GM21619 (cell line): ENCODE measurements around the gene CCDC184.
A peak's percentile ranks its signal among the peaks of the same experiment; 100 is the strongest.
"Not testable (repeated sequence)": the region's sequence is repeated elsewhere in the genome, so short reads cannot be mapped to it uniquely, and the experiment has no call there.

ENCODE experiments used
- ATAC-seq: cut with Tn5 transposase; IDR thresholded peaks from one replicate; pipeline ENCODE4 v1.9.1; 2021; ENCODE audit not compliant: unreplicated experiment

Gene CCDC184

GRCh38 chr12:48183091-48183875, at the start of gene CCDC184:
Gene CCDC184 (plus strand): TSS chr12:48183644. CDS start chr12:48184123, 479 bp downstream.
- ATAC-seq, result peak; percentile 77

GRCh38 chr12:48135027-48135426, 48.4 kb upstream of the CCDC184 start:
- no peak for ATAC-seq

GRCh38 chr12:48142818-48143674, 40.4 kb upstream of the CCDC184 start:
- no peak for ATAC-seq

DNA sequence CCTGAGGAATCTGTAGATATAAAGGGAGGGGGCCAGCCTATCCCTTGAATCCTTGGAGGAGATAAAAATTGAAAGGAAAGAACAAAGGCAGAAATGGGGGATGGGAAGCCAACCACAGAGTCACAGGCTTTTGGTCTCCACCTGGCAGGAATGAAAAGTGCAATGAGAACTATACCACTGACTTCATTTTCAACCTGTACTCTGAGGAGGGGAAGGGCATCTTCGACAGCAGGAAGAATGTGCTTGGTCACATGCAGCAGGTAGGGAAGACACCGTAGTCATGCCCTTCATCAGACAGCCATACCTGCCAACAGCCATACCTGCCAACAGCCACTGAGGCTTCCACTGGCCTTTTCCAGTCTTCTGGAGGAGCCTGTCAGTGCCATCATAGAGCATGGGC, 39.5 kb upstream of the CCDC184 start:
- ATAC-seq, result no peak

GRCh38 chr12:48145981-48146380, 37.5 kb upstream of the CCDC184 start:
- no peak for ATAC-seq

DNA sequence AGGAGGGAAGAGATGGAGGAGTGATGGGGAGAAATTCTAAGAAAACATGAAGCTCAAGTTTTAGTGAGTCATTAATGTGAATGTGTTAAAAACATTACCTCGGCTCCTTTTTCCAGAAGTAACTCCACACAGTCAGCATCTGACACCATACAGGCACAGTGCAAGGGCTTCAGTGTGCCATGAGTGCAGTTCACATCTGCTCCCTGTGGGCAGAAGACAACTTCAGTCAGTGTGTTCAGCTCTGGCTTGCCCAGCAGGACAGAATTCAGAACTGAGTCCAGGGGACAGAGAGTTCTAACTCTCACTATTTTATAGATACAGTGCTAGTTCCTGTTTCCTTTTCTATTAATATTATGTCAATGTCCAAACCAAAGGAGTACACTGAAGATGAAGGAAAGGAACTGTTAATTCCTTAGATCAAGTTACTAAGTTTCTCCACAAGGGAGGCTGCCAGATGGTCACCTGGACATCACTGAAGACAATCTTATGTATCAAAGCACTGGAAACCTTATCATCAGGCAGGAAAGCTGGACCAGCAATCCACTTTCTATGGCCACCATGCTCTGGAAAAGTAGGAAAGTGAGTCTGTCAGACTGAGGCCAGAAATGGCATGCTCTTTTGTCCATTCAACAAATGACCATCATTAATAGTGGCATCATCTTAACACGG, 32.2 kb upstream of the CCDC184 start:
- ATAC-seq, result no peak

GRCh38 chr12:48155786-48156185, 27.7 kb upstream of the CCDC184 start:
- ATAC-seq, result not testable (repeated sequence)

- ATAC-seq, result no peak
Measured at GRCh38 chr12:48156652-48157017, 26.8 kb upstream of the CCDC184 start.

DNA sequence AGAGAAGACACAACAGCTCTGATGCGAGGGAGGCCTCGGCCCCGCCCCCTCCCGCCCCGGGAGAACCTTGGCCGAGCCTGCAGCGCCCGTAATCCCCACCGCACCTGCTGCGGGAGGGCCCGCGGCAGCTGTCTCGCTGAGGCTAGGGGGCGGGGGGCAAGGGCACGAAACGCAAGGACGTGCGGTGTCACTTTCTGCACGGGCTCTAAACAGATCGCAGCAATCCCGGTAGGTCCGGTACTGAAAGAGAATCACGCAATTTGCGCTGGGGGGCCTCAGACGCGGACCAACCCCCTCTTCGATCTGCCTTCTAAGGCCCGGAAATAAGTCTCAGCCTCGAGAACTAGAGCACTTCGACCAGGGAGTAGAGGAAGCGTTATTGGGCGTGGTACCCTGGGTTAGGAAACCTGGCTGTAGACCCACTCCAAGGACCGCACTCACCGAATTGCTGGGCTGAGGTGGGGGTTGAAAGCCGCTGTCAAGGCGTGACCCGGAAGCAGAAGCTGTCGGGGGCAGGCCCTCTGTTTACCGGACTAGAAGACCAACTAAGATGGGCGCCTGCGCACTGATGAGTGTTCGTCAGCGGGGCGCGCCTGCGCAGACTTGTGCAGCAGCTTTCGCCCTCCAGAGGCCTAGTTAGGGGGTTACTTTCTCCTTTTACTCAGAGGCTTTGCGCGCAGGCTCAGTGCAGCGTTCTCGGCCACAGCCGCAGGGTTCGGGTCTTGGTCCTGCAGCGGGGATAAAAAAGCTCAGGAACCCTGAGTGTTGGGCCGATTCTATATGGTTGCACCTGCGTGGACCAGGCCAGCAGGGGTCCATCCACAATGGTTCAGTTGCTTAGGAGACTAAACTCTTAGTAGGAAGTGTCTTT, 26.2 kb upstream of the CCDC184 start, which contains the start of gene ASB8:
Gene ASB8 (minus strand): TSS at position 498 of the 871 bp plus-strand sequence. CDS start 4,019 bp downstream, outside the sequence.
- ATAC-seq, result peak; percentile 85

- no peak for ATAC-seq
Measured at GRCh38 chr12:48157889-48158370, 25.5 kb upstream of the CCDC184 start.

- ATAC-seq, result no peak
Measured at GRCh38 chr12:48160046-48160445, 23.4 kb upstream of the CCDC184 start.

GRCh38 chr12:48160807-48161206, 22.6 kb upstream of the CCDC184 start:
- ATAC-seq, result no peak

GRCh38 chr12:48163150-48163747, 20.2 kb upstream of the CCDC184 start:
- no peak for ATAC-seq

- no peak for ATAC-seq
Measured at GRCh38 chr12:48164451-48164850, 19.0 kb upstream of the CCDC184 start.

DNA sequence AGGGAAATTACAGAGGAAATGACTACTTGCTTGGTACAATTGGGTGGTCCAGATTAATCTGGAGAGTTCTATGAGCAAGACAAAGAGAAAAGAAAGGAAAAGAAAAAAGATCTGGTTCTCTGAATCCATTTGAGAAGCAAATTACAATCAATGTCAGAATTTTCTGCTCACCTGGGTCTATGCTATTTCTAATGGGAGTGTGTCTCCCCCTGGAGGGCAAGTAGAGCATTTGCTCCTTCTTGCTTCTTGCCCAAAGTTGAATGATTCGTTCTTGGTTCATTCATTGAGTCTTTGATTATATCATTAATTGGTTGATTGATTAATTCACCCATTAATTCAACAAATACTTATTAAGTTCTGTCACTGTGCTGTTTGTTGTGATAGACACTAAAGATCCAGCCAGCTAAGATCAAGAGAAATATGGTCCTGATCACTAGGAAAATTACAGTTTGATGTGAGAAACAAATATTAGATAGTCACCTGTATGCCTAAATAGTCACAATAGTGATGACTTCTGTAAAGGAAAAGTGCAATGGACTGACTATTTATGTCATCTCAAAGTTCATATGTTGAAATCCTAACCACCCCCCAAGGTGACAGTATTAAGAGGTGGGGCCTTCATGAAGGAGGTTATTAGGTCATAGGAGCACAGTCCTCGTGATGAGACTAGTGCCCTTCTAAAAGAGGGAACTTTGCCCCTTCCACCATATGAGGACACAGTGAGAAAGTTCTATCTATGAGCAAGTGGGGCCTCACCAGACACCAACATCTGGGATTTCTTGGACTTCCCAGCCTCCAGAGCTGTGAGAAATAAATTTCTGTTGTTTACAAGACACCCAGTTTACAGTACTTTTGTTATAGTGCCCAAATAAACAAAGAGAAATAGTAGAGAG, 18.1 kb upstream of the CCDC184 start:
- no peak for ATAC-seq

DNA sequence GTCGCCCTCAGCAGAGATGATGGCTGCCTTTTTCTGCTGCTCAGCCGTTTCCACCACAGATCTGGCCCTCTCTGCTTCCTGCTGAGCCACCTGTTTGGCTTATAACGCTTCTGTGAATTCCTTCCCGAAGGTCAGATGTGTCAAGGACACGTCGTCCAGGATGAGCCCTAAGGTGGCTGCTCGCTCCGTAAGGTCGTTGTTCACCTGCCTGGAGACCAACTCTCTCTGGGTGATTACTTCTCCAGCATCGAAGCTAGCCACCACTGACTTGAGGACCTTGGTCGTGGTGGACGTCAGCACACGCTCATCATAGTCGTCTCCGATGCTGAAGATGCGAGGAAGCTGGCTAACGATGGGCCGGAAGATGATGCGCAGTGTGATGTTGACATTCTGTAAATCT, 14.4 kb upstream of the CCDC184 start:
- ATAC-seq, result no peak

- no peak for ATAC-seq
Measured at GRCh38 chr12:48175613-48176416, 7.6 kb upstream of the CCDC184 start.

DNA sequence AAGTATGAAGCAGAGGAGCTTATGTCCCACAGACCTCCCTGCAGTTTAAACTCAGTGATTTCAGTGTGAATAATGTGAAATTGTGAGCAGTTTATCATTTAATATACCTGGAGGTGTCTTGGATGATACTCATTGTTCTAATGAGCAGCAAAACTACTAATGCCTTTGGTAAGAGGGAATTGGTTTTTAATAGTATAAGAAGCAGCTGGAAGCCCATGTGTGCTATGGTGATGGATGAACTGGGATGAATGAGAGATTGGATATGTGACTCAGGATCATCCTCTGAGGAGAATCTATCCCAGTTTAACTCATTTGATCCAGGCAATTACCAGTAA, 7.1 kb upstream of the CCDC184 start:
- ATAC-seq, result no peak
